GM12801 (cell line): ENCODE results near the gene VLDLR.

Source experiments
- TF ChIP-seq, protein P1 (sequence below): IDR thresholded peaks from one replicate; pipeline ENCODE4 v1.5.1; 2011; ENCODE audit warnings: control low read depth; ENCODE audit not compliant: insufficient read length; ENCODE audit errors: extremely low read depth

VLDLR gene

DNA sequence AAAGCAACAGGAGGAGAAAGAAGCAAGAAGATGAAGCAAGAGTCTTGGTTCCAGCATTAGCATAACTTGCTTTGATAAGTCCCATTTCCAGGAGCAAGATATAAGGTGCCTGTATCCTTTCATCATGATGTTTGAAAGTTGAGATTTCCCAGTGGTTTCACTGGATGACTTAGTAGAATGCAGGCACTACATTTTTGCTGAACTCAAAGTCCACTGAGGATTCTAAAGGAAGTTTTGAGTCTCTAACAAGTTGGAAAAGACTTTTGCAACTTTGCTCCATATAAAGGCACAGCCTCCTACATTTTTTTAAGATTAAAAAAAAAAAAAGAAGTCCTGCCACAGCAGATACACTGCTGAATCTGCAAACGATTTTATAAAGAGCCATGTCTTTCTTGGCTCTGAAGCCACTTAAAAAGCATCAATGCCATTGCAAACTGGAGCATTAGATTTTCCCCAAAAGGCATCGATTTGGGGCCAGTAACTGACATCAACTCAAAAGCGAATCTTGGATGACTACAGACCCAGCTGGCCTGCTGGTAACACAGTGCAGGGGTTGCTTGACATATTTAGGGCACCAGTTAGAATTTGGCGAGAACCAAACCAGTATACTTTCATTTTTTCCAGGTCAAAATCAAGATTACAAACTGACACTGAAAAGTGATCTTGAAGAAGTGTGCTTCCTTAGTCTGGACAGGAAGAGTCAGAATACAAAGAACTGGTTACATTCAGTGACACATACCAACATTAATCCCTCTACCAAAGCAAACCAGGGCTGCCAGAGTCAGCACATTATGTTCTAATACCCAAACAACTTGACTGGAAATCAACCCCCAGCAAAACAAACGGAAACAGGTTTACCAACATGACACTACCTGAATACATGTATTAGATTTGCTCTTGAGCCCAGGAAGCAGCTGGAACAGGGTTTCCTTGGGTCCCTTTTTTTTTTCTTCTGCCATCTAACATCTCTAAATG lies 56.6 kb downstream of the VLDLR start:
- TF ChIP-seq, protein P1, sequence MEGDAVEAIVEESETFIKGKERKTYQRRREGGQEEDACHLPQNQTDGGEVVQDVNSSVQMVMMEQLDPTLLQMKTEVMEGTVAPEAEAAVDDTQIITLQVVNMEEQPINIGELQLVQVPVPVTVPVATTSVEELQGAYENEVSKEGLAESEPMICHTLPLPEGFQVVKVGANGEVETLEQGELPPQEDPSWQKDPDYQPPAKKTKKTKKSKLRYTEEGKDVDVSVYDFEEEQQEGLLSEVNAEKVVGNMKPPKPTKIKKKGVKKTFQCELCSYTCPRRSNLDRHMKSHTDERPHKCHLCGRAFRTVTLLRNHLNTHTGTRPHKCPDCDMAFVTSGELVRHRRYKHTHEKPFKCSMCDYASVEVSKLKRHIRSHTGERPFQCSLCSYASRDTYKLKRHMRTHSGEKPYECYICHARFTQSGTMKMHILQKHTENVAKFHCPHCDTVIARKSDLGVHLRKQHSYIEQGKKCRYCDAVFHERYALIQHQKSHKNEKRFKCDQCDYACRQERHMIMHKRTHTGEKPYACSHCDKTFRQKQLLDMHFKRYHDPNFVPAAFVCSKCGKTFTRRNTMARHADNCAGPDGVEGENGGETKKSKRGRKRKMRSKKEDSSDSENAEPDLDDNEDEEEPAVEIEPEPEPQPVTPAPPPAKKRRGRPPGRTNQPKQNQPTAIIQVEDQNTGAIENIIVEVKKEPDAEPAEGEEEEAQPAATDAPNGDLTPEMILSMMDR: no peak

DNA sequence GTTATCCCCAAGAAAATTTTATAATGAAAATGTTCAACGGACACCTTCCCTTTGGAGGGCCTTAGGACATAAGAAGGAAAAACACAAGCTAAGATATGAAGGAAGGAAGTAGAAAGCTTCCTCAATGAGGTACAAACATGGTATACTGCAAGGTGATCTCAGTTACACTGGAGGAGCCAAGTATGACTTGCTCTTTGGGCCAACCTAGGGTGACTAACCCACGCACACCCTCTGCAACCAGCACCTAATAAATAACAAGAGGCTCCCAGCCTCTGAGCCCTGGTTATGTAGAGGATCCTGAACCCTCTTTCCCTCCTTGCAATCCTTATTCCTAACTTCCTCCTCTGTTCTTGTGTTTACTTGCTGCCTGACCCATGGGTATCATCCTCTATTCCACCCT lies 57.4 kb downstream of the VLDLR start:
- TF ChIP-seq, protein P1: no peak

DNA sequence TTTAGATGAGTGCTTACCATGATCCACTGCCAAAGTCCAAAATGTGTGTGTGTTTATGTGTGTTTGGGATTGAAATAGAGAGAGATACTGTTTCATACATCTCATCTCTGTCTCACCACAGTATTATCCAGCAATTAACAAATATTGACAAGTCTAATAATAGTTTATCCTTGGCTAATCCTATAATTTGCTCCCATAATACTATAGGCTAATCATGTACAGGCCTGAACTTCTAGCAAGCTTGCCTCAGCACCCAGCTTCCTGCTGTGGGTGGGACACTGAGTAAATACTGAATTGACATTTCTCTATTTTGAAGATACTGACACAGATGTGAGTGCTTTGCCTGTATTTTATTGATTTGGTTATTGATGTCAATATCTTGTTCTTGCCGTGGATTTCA lies 60.4 kb downstream of the VLDLR start:
- TF ChIP-seq, protein P1: no peak

DNA sequence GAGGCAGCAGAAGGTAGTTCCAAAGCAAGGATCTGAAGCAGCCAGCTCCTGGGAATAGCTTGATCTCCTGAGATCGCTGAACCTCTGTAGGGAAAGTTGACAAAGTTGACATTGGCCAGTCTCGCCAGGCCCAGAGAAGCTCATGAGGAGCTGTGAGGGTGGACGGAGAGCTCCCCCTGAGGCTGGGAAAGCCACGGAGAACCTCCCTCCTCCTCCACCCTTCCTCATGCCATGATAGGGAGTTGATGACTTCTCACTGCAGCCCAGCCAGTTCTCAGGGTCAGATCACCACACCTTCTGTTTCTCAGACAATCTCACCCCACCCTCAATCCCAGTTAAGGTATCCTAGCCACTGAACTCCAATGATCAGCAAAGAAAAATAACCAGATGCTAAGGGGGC lies 65.3 kb downstream of the VLDLR start:
- TF ChIP-seq, protein P1: no peak

DNA sequence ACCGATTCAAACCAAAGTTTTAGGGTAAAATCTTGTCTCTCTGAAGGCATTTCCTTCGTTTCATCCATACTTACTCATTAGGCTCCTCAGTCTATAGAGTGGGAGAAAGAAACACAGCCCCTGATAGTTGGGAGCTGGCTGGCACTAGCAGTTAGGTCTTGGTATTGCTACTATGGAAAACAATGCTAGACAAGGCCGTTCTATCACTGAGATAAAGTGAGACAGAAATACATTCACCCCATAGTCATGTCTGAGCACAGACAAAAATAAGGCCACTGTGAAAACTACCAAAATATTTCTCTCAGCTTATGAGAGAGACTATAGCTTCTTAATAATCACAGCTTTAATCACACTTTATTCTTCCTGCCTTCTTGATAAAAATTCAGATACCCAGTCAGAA lies 67.0 kb downstream of the VLDLR start:
- TF ChIP-seq, protein P1: no peak

DNA sequence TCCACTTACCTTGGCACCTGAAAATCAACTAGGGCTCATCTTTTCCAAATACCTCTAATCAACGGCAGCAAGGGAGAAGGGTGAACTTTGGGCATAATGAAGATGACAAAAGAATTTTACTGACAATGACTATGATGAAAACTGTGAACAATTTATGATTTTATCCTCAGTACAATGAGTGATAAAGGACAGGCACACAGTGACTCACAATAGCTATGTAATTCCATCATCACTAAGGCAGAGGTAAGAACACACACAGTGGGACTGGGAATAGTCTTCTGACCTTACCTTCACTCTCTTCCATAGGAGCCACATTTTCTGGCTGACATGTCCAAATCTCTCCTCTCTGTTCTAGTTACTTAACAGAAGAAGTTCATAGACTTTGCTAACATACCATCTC lies 69.6 kb downstream of the VLDLR start:
- TF ChIP-seq, protein P1: no peak

DNA sequence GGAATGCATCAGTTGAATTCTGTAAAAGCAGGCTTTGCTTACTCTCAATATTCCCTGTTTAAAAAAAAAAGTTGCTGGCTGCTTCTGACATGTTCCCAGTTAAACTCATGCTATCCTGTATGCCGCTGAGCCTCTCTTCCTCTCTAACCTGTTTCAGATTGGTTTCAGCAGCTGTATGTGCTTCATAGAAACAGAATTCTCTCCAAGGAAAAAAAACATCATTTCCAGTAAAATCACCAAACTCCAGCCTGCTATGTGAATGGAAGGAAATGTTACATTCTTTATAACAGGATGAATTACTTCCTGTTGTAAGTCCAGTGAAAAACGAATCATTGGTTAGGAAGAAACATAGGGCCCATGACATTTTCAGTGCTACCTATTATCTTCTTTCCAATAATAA lies 70.0 kb downstream of the VLDLR start:
- TF ChIP-seq, protein P1: no peak
